OCI-LY7 (cell line): ENCODE results near the gene CHRNB2. TPM values are rescaled to one million over a fixed set of nuclear protein-coding genes. Genes with fewer than 3 reads are reported as not detected.

ENCODE experiments used
- BruUV-seq: library from RNA; stranded (reverse); fragments of 400-500 nt; replicated peaks from 2 replicates; lab custom pipeline; 2021; lab: Mats Ljungman, UMichigan
- CTCF ChIA-PET: fragments of 300-600 bp; sonication (Branson Sonifier 250); formaldehyde crosslinking; loops from one replicate; lab custom pipeline; 2022; ENCODE audit warnings: antibody characterized with exemption; ENCODE audit not compliant: unreplicated experiment; lab: Charles Lee
- POLR2A ChIA-PET: fragments of 300-600 bp; sonication (Branson Sonifier 250); formaldehyde crosslinking; loops from one replicate; lab custom pipeline; 2022; ENCODE audit warnings: antibody characterized with exemption; lab: Charles Lee
- DNase-seq: peaks from one replicate; pipeline ENCODE4 v3.0.0-alpha.2; 2015; ENCODE audit warnings: low spot score
- H2AFZ ChIP-seq: fragments of 200-600 bp; sonication (generic), shearing (Covaris generic); 2 replicates; pipeline ENCODE4 v1.6.1; 2014; ENCODE audit warnings: mild to moderate bottlenecking, antibody characterized with exemption, low read length, moderate library complexity
- H3K27ac ChIP-seq: fragments of 200-600 bp; sonication (generic); 2 replicates; pipeline ENCODE4 v1.5.1; 2014; ENCODE audit warnings: mixed run types, low read depth, mild to moderate bottlenecking, moderate library complexity, low read length, inconsistent platforms; ENCODE audit not compliant: poor library complexity, severe bottlenecking
- H3K36me3 ChIP-seq: fragments of 200-600 bp; sonication (generic); 2 replicates; pipeline ENCODE4 v1.6.1; 2014; ENCODE audit warnings: mild to moderate bottlenecking, antibody characterized with exemption, low read length, moderate library complexity, mixed read lengths; ENCODE audit not compliant: insufficient read depth
- H3K4me1 ChIP-seq: fragments of 200-600 bp; sonication (generic); 2 replicates; pipeline ENCODE4 v1.5.1; 2014; ENCODE audit warnings: mild to moderate bottlenecking, low read length; ENCODE audit not compliant: insufficient read depth, poor library complexity, severe bottlenecking
- H3K4me2 ChIP-seq: fragments of 200-600 bp; sonication (generic); 2 replicates; pipeline ENCODE4 v1.6.1; 2014; ENCODE audit warnings: mild to moderate bottlenecking, low read length
- H3K4me3 ChIP-seq: fragments of 200-600 bp; sonication (generic); 2 replicates; pipeline ENCODE4 v1.5.1; 2014; ENCODE audit warnings: mild to moderate bottlenecking, low read depth, low read length; ENCODE audit not compliant: poor library complexity, severe bottlenecking
- H3K79me2 ChIP-seq: fragments of 200-600 bp; sonication (generic); 2 replicates; pipeline ENCODE4 v1.6.1; 2016; ENCODE audit warnings: low read depth, mild to moderate bottlenecking, low read length, moderate library complexity, mixed read lengths; ENCODE audit not compliant: insufficient read depth
- H3K9me2 ChIP-seq: fragments of 200-600 bp; sonication (generic); 2 replicates; pipeline ENCODE4 v1.6.1; 2016; ENCODE audit warnings: mild to moderate bottlenecking, low read length, mixed read lengths; ENCODE audit not compliant: insufficient read depth
- H3K9me3 ChIP-seq: fragments of 200-600 bp; sonication (generic); 2 replicates; pipeline ENCODE4 v1.6.1; 2014; ENCODE audit warnings: mild to moderate bottlenecking, mixed run types, low read length, mixed read lengths
- H4K20me1 ChIP-seq: fragments of 200-600 bp; sonication (generic); 2 replicates; pipeline ENCODE4 v1.6.1; 2014; ENCODE audit warnings: mild to moderate bottlenecking, antibody characterized with exemption, low read length, moderate library complexity, mixed read lengths; ENCODE audit not compliant: insufficient read depth
- CTCF ChIP-seq: fragments of 200-600 bp; sonication (generic); conservative IDR thresholded peaks from 2 replicates; pipeline ENCODE4 v1.5.1; 2014; ENCODE audit warnings: mild to moderate bottlenecking, antibody characterized with exemption, low read length, moderate library complexity, mixed read lengths
- EZH2phosphoT487 ChIP-seq: fragments of 200-600 bp; sonication (generic); IDR thresholded peaks from 2 replicates; pipeline ENCODE4 v1.6.1; 2018; ENCODE audit warnings: low read depth, borderline replicate concordance, mild to moderate bottlenecking, mixed run types, antibody characterized with exemption, low read length, moderate library complexity, mixed read lengths
- intact Hi-C: fragments of 100-400 bp; cut with micrococcal nuclease; formaldehyde crosslinking; loops from one replicate; pipeline ENCODE4 v1.10.0; 2022; ENCODE audit not compliant: unreplicated experiment
- total RNA-seq, 2 experiments: library from RNA; depleted of rRNA in 1 of 2; stranded (reverse); fragments of >200 nt in 1 of 2; shearing (Covaris generic) in 1 of 2; gene quantifications; 2 replicates each; pipeline ENCODE4 v1.2.3, GENCODE V29; 2014 to 2022

CHRNB2 gene
- total RNA-seq, 2 experiments from 2014 or later, result 0.13 to 0.42 TPM

GRCh38 chr1:154533952-154534844, 33.4 kb upstream of the CHRNB2 start:
- Histone ChIP-seq H3K79me2 (no peaks in the 10 kb centered on the region), H3K4me3 (no peak overlapping the region), H2AFZ (no peak overlapping the region), H3K27ac (no peak overlapping the region), H3K9me2 (no peaks in the 10 kb centered on the region), H3K4me2 (no peak overlapping the region), H4K20me1 (no peaks in the 10 kb centered on the region), H3K9me3 (no peaks in the 10 kb centered on the region), H3K4me1 (no peaks in the 10 kb centered on the region), H3K36me3 (no peaks in the 10 kb centered on the region)
- ChIA-PET CTCF (no interaction called here), POLR2A (interaction anchor here (0.6 kb wide), 1 partner anchor 556 kb away, joined by 3 read pairs; no protein-coding TSS in a partner anchor)
- DNase-seq, result peak; percentile 49
- intact Hi-C loops, result no loop called here
- TF ChIP-seq CTCF, result peak; percentile 77
- TF ChIP-seq EZH2phosphoT487, result no peak
- no TSS peak for BruUV-seq

- H3K9me3 ChIP-seq, result no peaks in the 10 kb centered on the region
- no peaks in the 10 kb centered on the region for H3K79me2 ChIP-seq
- no peak overlapping the region for H2AFZ ChIP-seq
- no peaks in the 10 kb centered on the region for H3K36me3 ChIP-seq
- H3K27ac ChIP-seq, result no peak overlapping the region
- ChIA-PET POLR2A (interaction anchor here (0.6 kb wide), 1 partner anchor 391 kb away, joined by 6 read pairs; no protein-coding TSS in a partner anchor), CTCF (no interaction called here)
- no peak for DNase-seq
- H3K4me1 ChIP-seq, result no peaks in the 10 kb centered on the region
- intact Hi-C loops, result no loop called here
- no peak for TF ChIP-seq EZH2phosphoT487
- TF ChIP-seq CTCF, result no peak
- H3K4me3 ChIP-seq, result no peak overlapping the region
- BruUV-seq, result no TSS peak
- H3K9me2 ChIP-seq, result no peaks in the 10 kb centered on the region
- no peaks in the 10 kb centered on the region for H4K20me1 ChIP-seq
- no peak overlapping the region for H3K4me2 ChIP-seq
These were observed 31.0 kb upstream of the CHRNB2 start for GRCh38 chr1:154536570-154536969.
